Vagina (tissue), 2 donors: ENCODE data around the gene GHRL.

Source experiments
- POLR2A ChIP-seq, 2 donors: fragments of 450-650 bp; IDR thresholded peaks; one replicate each; pipeline ENCODE4 v1.6.1; 2017; ENCODE audit warnings: antibody characterized with exemption in 2 of 2, mild to moderate bottlenecking in 2 of 2, moderate library complexity in 2 of 2
- POLR2AphosphoS5 ChIP-seq, 2 donors: sonication (generic); formaldehyde crosslinking; IDR thresholded peaks; one replicate each; pipeline ENCODE4 v1.9.0; 2017; ENCODE audit warnings: antibody characterized with exemption in 2 of 2, mild to moderate bottlenecking in 2 of 2, low read depth in 1 of 2; ENCODE audit not compliant: insufficient read depth in 1 of 2
- TF ChIP-seq, protein P1 (sequence below), 3 experiments: fragments of 450-650 bp in 2 of 3; fragments of 200-600 bp in 1 of 3; sonication (generic) in 1 of 3; IDR thresholded peaks; one replicate each; pipeline ENCODE4 v1.5.1; 2017 to 2019; ENCODE audit warnings: antibody characterized with exemption in 3 of 3, mild to moderate bottlenecking in 2 of 3, moderate library complexity in 2 of 3

DNA sequence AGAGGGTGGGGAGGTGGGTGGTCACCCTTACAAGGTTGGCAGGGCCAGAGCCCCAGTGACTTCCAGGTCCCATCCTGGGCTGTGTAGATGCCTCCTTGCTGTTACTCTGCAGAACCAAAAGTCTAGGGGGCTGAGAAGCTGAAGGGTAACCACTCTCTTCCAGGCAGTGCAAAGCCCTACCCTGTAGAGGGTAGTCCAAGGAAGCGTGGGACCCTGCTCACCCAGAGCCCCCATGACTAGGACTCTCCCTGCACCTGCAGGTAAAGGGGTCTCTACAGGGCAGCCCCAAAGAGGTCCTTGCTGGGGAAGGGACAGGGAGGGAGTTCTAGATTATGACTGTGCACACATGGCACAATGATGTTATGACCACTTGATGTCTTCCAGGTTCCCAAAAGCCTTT is 14.2 kb downstream of the GHRL start:
- TF ChIP-seq, protein P1, sequence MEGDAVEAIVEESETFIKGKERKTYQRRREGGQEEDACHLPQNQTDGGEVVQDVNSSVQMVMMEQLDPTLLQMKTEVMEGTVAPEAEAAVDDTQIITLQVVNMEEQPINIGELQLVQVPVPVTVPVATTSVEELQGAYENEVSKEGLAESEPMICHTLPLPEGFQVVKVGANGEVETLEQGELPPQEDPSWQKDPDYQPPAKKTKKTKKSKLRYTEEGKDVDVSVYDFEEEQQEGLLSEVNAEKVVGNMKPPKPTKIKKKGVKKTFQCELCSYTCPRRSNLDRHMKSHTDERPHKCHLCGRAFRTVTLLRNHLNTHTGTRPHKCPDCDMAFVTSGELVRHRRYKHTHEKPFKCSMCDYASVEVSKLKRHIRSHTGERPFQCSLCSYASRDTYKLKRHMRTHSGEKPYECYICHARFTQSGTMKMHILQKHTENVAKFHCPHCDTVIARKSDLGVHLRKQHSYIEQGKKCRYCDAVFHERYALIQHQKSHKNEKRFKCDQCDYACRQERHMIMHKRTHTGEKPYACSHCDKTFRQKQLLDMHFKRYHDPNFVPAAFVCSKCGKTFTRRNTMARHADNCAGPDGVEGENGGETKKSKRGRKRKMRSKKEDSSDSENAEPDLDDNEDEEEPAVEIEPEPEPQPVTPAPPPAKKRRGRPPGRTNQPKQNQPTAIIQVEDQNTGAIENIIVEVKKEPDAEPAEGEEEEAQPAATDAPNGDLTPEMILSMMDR (IDR thresholded peaks at IDR 0.05), result no peak
- TF ChIP-seq POLR2AphosphoS5 (IDR thresholded peaks at IDR 0.05; ENCODE audit: insufficient read depth in 1 of 2, low read depth in 1 of 2) (no peak), POLR2A (IDR thresholded peaks at IDR 0.05) (no peak)
